Keratinocyte (primary cell): ENCODE data around the gene ARHGAP15.

ENCODE experiments used
- CTCF ChIP-seq, 3 experiments: IDR thresholded peaks in 1 of 3; conservative IDR thresholded peaks in 1 of 3; optimal IDR thresholded peaks in 1 of 3; 2 replicates in 2 of 3; 3 replicates in 1 of 3; pipeline versions ENCODE3 to v1.5.1; 2011; ENCODE audit warnings: low read length in 3 of 3, mild to moderate bottlenecking in 3 of 3, moderate library complexity in 2 of 3, control low read depth in 1 of 3, inconsistent platforms in 1 of 3; ENCODE audit not compliant: insufficient read depth in 2 of 3; ENCODE audit errors: extremely low read depth in 1 of 3
- EZH2 ChIP-seq: IDR thresholded peaks from one replicate; pipeline ENCODE4 v1.6.1; 2012; ENCODE audit warnings: inconsistent platforms, mild to moderate bottlenecking, low read length, moderate library complexity

GRCh38 chr2:143152219-143152618 is 23.0 kb downstream of the ARHGAP15 start:
- no peak for TF ChIP-seq CTCF (optimal IDR thresholded peaks at IDR 0.05 in 1 of 3, IDR thresholded peaks at IDR 0.05 in 1 of 3, conservative IDR thresholded peaks at IDR 0.05 in 1 of 3; ENCODE audit: extremely low read depth in 1 of 3, insufficient read depth in 2 of 3, low read length in 3 of 3)
- no peak for TF ChIP-seq EZH2
